Stimulated activated CD8-positive, alpha-beta memory T cell treated with anti-CD3 and anti-CD28 coated beads, Interleukin-7, amount 100 ng/mL, for 1 hour (primary cell): ENCODE results near the gene SIK3.
A peak's percentile ranks its signal among the peaks of the same experiment; 100 is the strongest.
"Not testable (repeated sequence)": the region's sequence is repeated elsewhere in the genome, so short reads cannot be mapped to it uniquely, and the experiment has no call there.

Experiments
- DNase-seq, 2 donors: peaks; one replicate each; pipeline ENCODE4 v3.0.0-alpha.2; 2020; ENCODE audit warnings: low read depth in 2 of 2

Gene SIK3

GRCh38 chr11:116840224-116840745 is 257.9 kb downstream of the SIK3 start:
- no peak for DNase-seq

GRCh38 chr11:116838321-116839084 is 259.7 kb downstream of the SIK3 start:
- no peak for DNase-seq

- no peak for DNase-seq
Observed at GRCh38 chr11:116837231-116838091, 260.8 kb downstream of the SIK3 start, which contains the start of gene APOA1. APOA1 (minus strand) TSS chr11:116837622; CDS start chr11:116837387, 235 bp downstream.

- DNase-seq = no peak
Observed at GRCh38 chr11:116836632-116836991, 261.6 kb downstream of the SIK3 start.

- peak; percentile 53 to 55 for DNase-seq
Observed at GRCh38 chr11:116835791-116836631, 262.2 kb downstream of the SIK3 start.

GRCh38 chr11:116835042-116835772 is 263.0 kb downstream of the SIK3 start:
- no peak for DNase-seq

GRCh38 chr11:116834535-116835041 is 263.6 kb downstream of the SIK3 start:
- DNase-seq = not testable (repeated sequence)

- DNase-seq = no peak
Observed at GRCh38 chr11:116833816-116834534, 264.3 kb downstream of the SIK3 start.

GRCh38 chr11:116833491-116833815 is 264.8 kb downstream of the SIK3 start:
- DNase-seq = no peak

GRCh38 chr11:116832350-116833290 is 265.6 kb downstream of the SIK3 start:
- DNase-seq = no peak

- no peak for DNase-seq
Observed at GRCh38 chr11:116831790-116832349, 266.4 kb downstream of the SIK3 start.

- no peak for DNase-seq
Observed at GRCh38 chr11:116830184-116830912, 267.9 kb downstream of the SIK3 start.

GRCh38 chr11:116829525-116830183 is 268.6 kb downstream of the SIK3 start, which contains the start of gene APOC3:
APOC3 (plus strand) TSS chr11:116829907; CDS start chr11:116830583, 676 bp downstream.
- DNase-seq = no peak

- no peak for DNase-seq
Observed at GRCh38 chr11:116828632-116829524, 269.4 kb downstream of the SIK3 start.

- DNase-seq = no peak
Observed at GRCh38 chr11:116827461-116827860, 270.8 kb downstream of the SIK3 start.

GRCh38 chr11:116826751-116827431 is 271.3 kb downstream of the SIK3 start:
- DNase-seq = no peak
